SK-N-SH (cell line): ENCODE measurements around the gene PLOD3.

Experiments
- EP300 ChIP-seq, 2 experiments: IDR thresholded peaks; 2 replicates each; pipeline versions ENCODE4 v1.4.0 to v1.6.1; 2012; ENCODE audit warnings: borderline replicate concordance in 1 of 2, low read depth in 1 of 2, low read length in 1 of 2
- NRF1 ChIP-seq: IDR thresholded peaks from 2 replicates; pipeline ENCODE4 v1.6.1; 2012; ENCODE audit warnings: low read depth, mild to moderate bottlenecking, low read length
- POLR2AphosphoS5 ChIP-seq: IDR thresholded peaks from 2 replicates; pipeline ENCODE4 v1.6.1; 2012; ENCODE audit warnings: low read depth, low read length

- no peak for TF ChIP-seq NRF1
- TF ChIP-seq EP300 (IDR thresholded peaks at IDR 0.05; ENCODE audit: borderline replicate concordance in 1 of 2, low read depth in 1 of 2, low read length in 1 of 2), result no peak
- TF ChIP-seq POLR2AphosphoS5, result no peak
Measured at GRCh38 chr7:101237206-101238067, 20.1 kb upstream of the PLOD3 start, which contains the start of gene CLDN15.
